ENCODE results near the gene CPXM1.
"Not testable (repeated sequence)": the region's sequence is repeated elsewhere in the genome, so short reads cannot be mapped to it uniquely, and the experiment has no call there.

The CPXM1 gene

GRCh38 chr20:2816583-2817340, 16.3 kb upstream of the CPXM1 start:
- H3K4me3 ChIP-seq: no peak overlapping the region
- no peaks in the 10 kb centered on the region for H3K4me1 ChIP-seq
- in situ Hi-C loops (cut with MboI; ENCODE audit: low sequenced_read_pairs): no loop called here
- no peaks in the 10 kb centered on the region for H3K27me3 ChIP-seq (ENCODE audit: low read depth)
- no peaks in the 10 kb centered on the region for H3K36me3 ChIP-seq (replicated peaks)
- no peaks in the 10 kb centered on the region; the same call in none of the 2 replicates for H3K9me3 ChIP-seq
- DNase-seq (ENCODE audit: low spot score in 2 of 2): peak in 1 of 2 experiments; percentile 38

- Histone ChIP-seq H3K9me3 (peaks cover 3% of the 10 kb centered on the region), H3K4me1 (no peaks in the 10 kb centered on the region), H3K36me3 (replicated peaks) (no peaks in the 10 kb centered on the region), H3K27me3 (ENCODE audit: low read depth) (no peaks in the 10 kb centered on the region; the same call in 1 of the 2 replicates), H3K4me3 (no peak within 1 kb of the TSS)
- DNase-seq (ENCODE audit: low spot score in 2 of 2): no peak
- in situ Hi-C loops (cut with MboI; ENCODE audit: low sequenced_read_pairs): no loop called here
Observed at GRCh38 chr20:2816030-2816582, 15.7 kb upstream of the CPXM1 start, which contains the start of gene TMEM239. TMEM239 (plus strand) TSS chr20:2816364; CDS start chr20:2816555, 191 bp downstream.

GRCh38 chr20:2815242-2815900, 14.9 kb upstream of the CPXM1 start:
- Histone ChIP-seq H3K9me3 (peaks cover 3% of the 10 kb centered on the region), H3K27me3 (ENCODE audit: low read depth) (no peaks in the 10 kb centered on the region; the same call in 1 of the 2 replicates), H3K36me3 (replicated peaks) (no peaks in the 10 kb centered on the region), H3K4me1 (no peaks in the 10 kb centered on the region), H3K4me3 (no peak overlapping the region)
- in situ Hi-C loops (cut with MboI; ENCODE audit: low sequenced_read_pairs): no loop called here
- no peak for DNase-seq (ENCODE audit: low spot score in 2 of 2)

GRCh38 chr20:2814587-2815051, 14.2 kb upstream of the CPXM1 start, which contains the start of gene C20orf141:
C20orf141 (plus strand) TSS chr20:2814987; CDS start chr20:2815185, 198 bp downstream.
- DNase-seq (ENCODE audit: low spot score in 2 of 2): peak in 1 of 2 experiments; percentile 34
- Histone ChIP-seq H3K27me3 (ENCODE audit: low read depth) (no peaks in the 10 kb centered on the region; the same call in 1 of the 2 replicates), H3K4me3 (no peak within 1 kb of the TSS), H3K36me3 (replicated peaks) (no peaks in the 10 kb centered on the region), H3K9me3 (peaks cover 3% of the 10 kb centered on the region), H3K4me1 (no peaks in the 10 kb centered on the region)
- in situ Hi-C loops (cut with MboI; ENCODE audit: low sequenced_read_pairs): no loop called here

- Histone ChIP-seq H3K27me3 (ENCODE audit: low read depth) (no peaks in the 10 kb centered on the region; the same call in 1 of the 2 replicates), H3K4me1 (no peaks in the 10 kb centered on the region), H3K36me3 (replicated peaks) (no peaks in the 10 kb centered on the region), H3K4me3 (no peak overlapping the region), H3K9me3 (peaks cover 3% of the 10 kb centered on the region)
- in situ Hi-C loops (cut with MboI; ENCODE audit: low sequenced_read_pairs): no loop called here
- DNase-seq (ENCODE audit: low spot score in 2 of 2): no peak
Observed at GRCh38 chr20:2814076-2814475, 13.6 kb upstream of the CPXM1 start.

GRCh38 chr20:2812189-2812588, 11.8 kb upstream of the CPXM1 start:
- no peak overlapping the region for H3K4me3 ChIP-seq
- H3K4me1 ChIP-seq: no peaks in the 10 kb centered on the region
- in situ Hi-C loops (cut with MboI; ENCODE audit: low sequenced_read_pairs): no loop called here
- H3K27me3 ChIP-seq (ENCODE audit: low read depth): no peaks in the 10 kb centered on the region; the same call in 1 of the 2 replicates
- no peaks in the 10 kb centered on the region for H3K36me3 ChIP-seq (replicated peaks)
- DNase-seq (ENCODE audit: low spot score in 2 of 2): no peak
- H3K9me3 ChIP-seq: peaks cover 3% of the 10 kb centered on the region

GRCh38 chr20:2809690-2810089, 9.3 kb upstream of the CPXM1 start:
- no peaks in the 10 kb centered on the region for H3K36me3 ChIP-seq (replicated peaks)

GRCh38 chr20:2807929-2808328, 7.5 kb upstream of the CPXM1 start:
- H3K36me3 ChIP-seq (replicated peaks); in situ Hi-C loops (cut with MboI; ENCODE audit: low sequenced_read_pairs); H3K27me3 ChIP-seq (ENCODE audit: low read depth); H3K4me3 ChIP-seq; DNase-seq (ENCODE audit: low spot score in 2 of 2); H3K9me3 ChIP-seq; H3K4me1 ChIP-seq: not testable (repeated sequence)

More at GRCh38 chr20:2809690-2810089, 9.3 kb upstream of the CPXM1 start:
- in situ Hi-C loops (cut with MboI; ENCODE audit: low sequenced_read_pairs): no loop called here
- Histone ChIP-seq H3K4me1 (no peaks in the 10 kb centered on the region), H3K4me3 (no peak overlapping the region), H3K27me3 (ENCODE audit: low read depth) (no peaks in the 10 kb centered on the region; the same call in 1 of the 2 replicates), H3K9me3 (peaks cover 3% of the 10 kb centered on the region)
- DNase-seq (ENCODE audit: low spot score in 2 of 2): no peak

GRCh38 chr20:2807019-2807418, 6.6 kb upstream of the CPXM1 start:
- no peak overlapping the region for H3K4me3 ChIP-seq
- peaks cover 3% of the 10 kb centered on the region; the same call in 1 of the 2 replicates for H3K9me3 ChIP-seq
- H3K27me3 ChIP-seq (ENCODE audit: low read depth): no peaks in the 10 kb centered on the region; the same call in 1 of the 2 replicates
- no peaks in the 10 kb centered on the region for H3K36me3 ChIP-seq (replicated peaks)
- DNase-seq (ENCODE audit: low spot score in 2 of 2): no peak
- in situ Hi-C loops (cut with MboI; ENCODE audit: low sequenced_read_pairs): no loop called here
- no peaks in the 10 kb centered on the region for H3K4me1 ChIP-seq

- Histone ChIP-seq H3K9me3 (no peaks in the 10 kb centered on the region), H3K4me3 (no peak overlapping the region), H3K27me3 (ENCODE audit: low read depth) (no peaks in the 10 kb centered on the region; the same call in 1 of the 2 replicates), H3K4me1 (peaks cover 4% of the 10 kb centered on the region; the same call in 1 of the 2 replicates), H3K36me3 (replicated peaks) (no peaks in the 10 kb centered on the region)
- in situ Hi-C loops (cut with MboI; ENCODE audit: low sequenced_read_pairs): no loop called here
- DNase-seq (ENCODE audit: low spot score in 2 of 2): no peak
Observed at GRCh38 chr20:2806351-2806701, 5.9 kb upstream of the CPXM1 start.

- DNase-seq (ENCODE audit: low spot score in 2 of 2): no peak
- H3K4me1 ChIP-seq: peaks cover 9% of the 10 kb centered on the region
- in situ Hi-C loops (cut with MboI; ENCODE audit: low sequenced_read_pairs): no loop called here
- H3K36me3 ChIP-seq (replicated peaks): no peaks in the 10 kb centered on the region
- no peak overlapping the region for H3K4me3 ChIP-seq
- no peaks in the 10 kb centered on the region for H3K9me3 ChIP-seq
- H3K27me3 ChIP-seq (ENCODE audit: low read depth): no peaks in the 10 kb centered on the region
Observed at GRCh38 chr20:2805689-2806350, 5.4 kb upstream of the CPXM1 start.

- DNase-seq (ENCODE audit: low spot score in 2 of 2): no peak
- in situ Hi-C loops (cut with MboI; ENCODE audit: low sequenced_read_pairs): no loop called here
- no peak overlapping the region for H3K4me3 ChIP-seq
- peaks cover 9% of the 10 kb centered on the region for H3K4me1 ChIP-seq
- H3K36me3 ChIP-seq (replicated peaks): no peaks in the 10 kb centered on the region
- H3K27me3 ChIP-seq (ENCODE audit: low read depth): no peaks in the 10 kb centered on the region
- no peaks in the 10 kb centered on the region for H3K9me3 ChIP-seq
Observed at GRCh38 chr20:2804852-2805688, 4.6 kb upstream of the CPXM1 start.

Data from HAP-1 (cell line).